Activated T-cell treated with anti-CD3 and anti-CD28 coated beads for 4 hours (primary cell): ENCODE measurements around the gene C2orf68.
A peak's percentile ranks its signal among the peaks of the same experiment; 100 is the strongest.
"Not testable (repeated sequence)": the region's sequence is repeated elsewhere in the genome, so short reads cannot be mapped to it uniquely, and the experiment has no call there.

Source experiments
- DNase-seq: peaks from one replicate; pipeline ENCODE4 v3.0.0-alpha.2; 2020

The C2orf68 gene

GRCh38 chr2:85628658-85629057, 16.8 kb upstream of the C2orf68 start:
- DNase-seq = no peak

DNA sequence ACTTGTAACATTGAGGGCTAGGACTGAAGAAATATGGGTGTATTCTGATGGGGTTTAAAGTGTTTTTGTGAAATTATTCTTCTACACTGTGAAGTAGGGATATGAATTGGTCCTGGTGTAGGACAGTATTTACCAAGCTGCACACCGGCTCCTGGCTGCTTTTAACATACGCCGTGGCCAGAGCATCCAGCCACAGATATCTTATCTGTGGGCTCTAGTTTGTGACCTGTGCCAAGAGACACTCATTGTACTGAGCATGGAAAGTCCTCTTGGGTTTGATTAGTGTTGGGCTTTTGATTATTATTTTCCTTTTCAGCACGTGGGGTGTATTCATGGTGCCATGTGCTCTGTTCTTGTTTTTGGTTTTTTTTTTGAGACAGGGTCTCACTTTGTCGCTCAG, 12.1 kb upstream of the C2orf68 start:
- no peak for DNase-seq

DNA sequence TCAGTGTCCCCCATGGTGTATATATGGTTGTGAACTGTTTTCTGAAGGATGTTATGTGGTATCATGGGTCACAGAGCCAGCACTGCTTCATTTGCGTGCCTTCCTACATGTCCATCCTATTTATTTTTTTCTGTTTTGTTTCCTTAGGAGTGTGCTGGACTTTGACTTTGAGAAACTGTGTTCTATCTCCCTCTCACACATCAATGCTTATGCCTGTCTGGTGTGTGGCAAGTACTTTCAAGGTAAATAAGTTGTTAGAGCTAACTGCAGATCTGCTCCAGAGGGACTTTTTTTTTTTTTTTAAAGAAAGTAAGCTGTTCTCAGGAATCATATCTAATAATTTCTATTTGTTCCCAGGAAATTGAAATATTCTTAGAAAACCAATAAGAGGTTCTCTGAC, 9.5 kb upstream of the C2orf68 start:
- no peak for DNase-seq

DNA sequence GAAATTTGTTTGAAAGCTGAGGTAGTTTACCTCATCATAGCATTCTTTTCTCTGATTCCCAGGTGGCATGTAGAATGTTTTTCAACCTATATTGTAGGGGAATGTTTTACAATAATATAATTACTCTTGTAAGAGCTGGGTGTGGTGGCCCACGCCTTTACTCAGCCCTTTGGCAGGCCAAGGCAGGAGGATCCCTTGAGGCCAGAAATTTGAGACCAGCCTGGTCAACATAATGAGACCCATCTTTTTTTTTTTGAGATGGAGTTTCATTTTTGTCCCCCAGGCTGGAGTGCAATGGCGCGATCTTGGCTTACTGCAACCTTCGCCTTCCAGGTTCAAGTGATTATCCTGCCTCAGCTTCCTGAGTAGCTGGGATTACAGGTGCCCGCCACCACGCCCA, 7.8 kb upstream of the C2orf68 start:
- DNase-seq = no peak

DNA sequence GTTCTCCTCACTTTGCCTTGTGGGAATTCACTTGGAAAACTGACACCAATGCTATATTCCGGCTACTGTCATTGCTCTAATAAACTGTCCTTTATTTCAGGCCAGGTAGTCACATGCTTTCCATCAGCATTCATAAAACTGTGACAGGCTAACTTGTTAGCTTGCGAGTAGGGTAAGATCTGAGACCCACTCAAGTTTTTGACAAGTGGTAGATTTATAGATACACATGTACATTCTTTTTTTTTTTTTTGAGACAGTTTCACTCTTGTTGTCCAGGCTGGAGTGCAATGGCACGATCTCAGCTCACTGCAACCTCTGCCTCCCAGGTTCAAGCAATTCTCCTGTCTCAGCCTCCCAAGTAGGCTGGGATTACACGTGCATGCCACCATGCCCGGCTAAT, 5.9 kb upstream of the C2orf68 start:
- not testable (repeated sequence) for DNase-seq

- no peak for DNase-seq
These were observed 3.5 kb upstream of the C2orf68 start for GRCh38 chr2:85615413-85615728.

GRCh38 chr2:85614757-85615156, 2.9 kb upstream of the C2orf68 start:
- not testable (repeated sequence) for DNase-seq

DNA sequence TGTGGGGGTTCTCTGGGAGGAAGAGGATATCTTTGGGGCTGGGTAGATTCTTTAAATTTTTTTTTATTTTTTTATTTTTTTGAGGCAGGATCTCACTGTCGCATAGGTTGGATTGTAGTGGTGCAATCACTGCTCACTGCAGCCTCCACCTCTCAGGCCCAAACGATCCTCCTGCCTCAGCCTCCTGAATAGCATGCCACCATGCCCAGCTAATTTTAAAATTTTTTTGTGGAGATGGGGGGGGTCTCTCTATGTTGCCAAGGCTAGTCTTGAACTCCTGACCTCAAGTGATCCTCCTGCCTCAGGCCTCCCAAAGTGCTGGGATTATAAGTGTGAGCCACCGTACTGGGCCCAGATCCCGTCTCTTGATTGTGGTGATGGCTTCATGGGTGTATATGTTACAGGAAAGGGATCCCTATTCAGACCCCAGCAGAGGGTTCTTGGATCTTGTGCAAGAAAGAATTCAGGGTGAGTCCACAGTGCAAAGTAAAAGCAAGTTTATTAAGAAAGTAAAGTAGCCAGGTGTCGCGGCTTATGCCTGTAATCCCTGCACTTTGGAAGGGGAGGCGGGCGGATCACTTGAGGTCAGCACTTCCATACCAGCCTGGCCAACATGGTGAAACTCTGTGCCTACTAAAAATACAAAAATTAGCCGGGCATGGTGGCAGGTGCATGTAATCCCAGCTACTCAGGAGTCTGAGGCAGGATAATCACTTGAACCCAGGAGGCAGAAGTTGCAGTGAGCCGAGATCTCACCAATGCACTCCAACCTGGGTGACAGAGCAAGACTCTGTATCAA, 2.0 kb upstream of the C2orf68 start:
- DNase-seq = no peak

DNA sequence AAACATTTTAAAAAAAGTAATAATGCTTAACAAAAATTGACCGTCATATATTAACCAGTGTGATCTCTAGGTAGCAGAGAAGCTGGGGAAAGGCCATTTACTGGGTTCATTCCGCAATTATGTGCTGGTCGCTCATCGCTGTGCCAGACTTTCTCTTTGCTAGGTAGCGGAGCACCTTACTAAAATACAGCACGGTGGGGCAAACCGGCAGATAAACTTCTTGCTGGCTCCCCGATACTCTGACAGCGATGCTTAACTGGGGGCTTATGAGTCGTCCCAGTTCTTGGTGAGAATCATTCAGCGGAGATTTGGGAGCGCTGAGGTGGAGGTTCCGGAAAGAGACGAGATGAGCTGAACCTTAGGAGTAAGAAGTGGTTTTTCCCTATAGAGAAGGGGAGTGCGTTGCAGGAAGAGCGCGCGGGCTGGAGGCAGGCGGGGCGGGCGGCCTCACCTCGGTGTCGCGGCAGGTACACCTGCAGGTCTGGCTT, 605 bp downstream of the C2orf68 start:
- no peak for DNase-seq

DNA sequence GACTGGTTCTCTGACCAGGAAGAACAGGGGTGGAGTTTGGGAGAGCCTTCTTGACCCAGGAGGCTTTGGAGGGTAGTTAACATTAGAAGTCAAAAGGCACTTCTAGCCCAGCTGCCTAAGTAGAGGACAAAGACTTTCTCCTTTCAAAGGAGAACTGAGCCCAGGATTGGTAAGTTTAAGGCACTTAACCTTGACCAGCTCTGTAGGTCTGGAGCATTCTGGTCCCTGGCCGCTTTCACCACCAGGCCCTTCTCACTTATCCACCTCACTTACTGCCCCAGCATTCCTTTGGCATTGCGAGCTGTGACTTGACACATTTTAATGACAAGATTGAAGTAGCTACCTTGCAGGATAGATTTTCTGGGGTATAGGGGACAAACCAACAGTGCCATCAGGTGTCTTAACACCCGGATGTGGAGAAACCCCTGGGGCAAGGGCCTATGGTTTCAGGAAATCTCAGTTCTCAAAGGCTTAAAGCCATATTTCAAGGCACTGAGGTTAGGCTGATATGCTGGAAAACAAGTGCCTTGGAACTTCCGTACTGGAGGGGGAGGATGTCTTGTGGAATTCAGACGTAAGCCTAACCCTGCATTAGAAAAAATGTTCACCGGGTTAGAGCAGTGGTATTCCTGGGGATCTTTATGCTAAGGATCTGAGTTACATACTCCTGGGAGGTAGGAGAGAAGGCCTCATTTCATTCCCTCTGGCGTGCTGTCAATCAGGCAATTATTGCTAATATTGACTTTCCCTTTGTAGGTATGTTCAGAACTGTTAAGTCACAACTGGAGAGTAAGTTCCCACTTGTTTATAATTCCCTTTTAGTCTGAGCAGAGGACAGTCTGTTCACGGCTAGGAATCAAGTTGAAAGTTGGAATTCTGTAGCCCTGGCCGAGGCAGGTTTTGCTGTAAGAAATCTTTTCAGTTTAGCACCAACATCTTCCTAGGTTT, 4.3 kb downstream of the C2orf68 start:
- DNase-seq = no peak

GRCh38 chr2:85606116-85606455, 5.8 kb downstream of the C2orf68 start:
- DNase-seq = no peak

- no peak for DNase-seq
These were observed 6.3 kb downstream of the C2orf68 start for GRCh38 chr2:85605406-85606115.

GRCh38 chr2:85604568-85605339, 7.1 kb downstream of the C2orf68 start:
- DNase-seq = no peak

GRCh38 chr2:85604133-85604444, 7.8 kb downstream of the C2orf68 start:
- DNase-seq = not testable (repeated sequence)

GRCh38 chr2:85602476-85603234, 9.2 kb downstream of the C2orf68 start, which contains the start of gene TMEM150A:
TSS of gene TMEM150A (minus strand) at chr2:85602698. CDS start at chr2:85601948, 750 bp downstream.
- DNase-seq = peak; percentile 76

- DNase-seq = no peak
These were observed 9.9 kb downstream of the C2orf68 start for GRCh38 chr2:85601771-85602475.

- DNase-seq = no peak
These were observed 10.7 kb downstream of the C2orf68 start for GRCh38 chr2:85600951-85601770.

GRCh38 chr2:85600235-85600575, 11.7 kb downstream of the C2orf68 start:
- no peak for DNase-seq

GRCh38 chr2:85599468-85600234, 12.2 kb downstream of the C2orf68 start:
- DNase-seq = no peak
